ENCODE measurements around the gene MAP6. TPM values are rescaled to one million over a fixed set of nuclear protein-coding genes. Genes with fewer than 3 reads are reported as not detected.
A peak's percentile ranks its signal among the peaks of the same experiment; 100 is the strongest.

MAP6 gene
- total and polyA plus RNA-seq, 2 experiments from 2014 or later, result 0.31 to 1.2 TPM

GRCh38 chr11:75562836-75563484 lies 105.9 kb downstream of the MAP6 start:
- ATAC-seq, result peak; percentile 67

GRCh38 chr11:75562048-75562835 lies 106.6 kb downstream of the MAP6 start, which contains the start of gene SERPINH1:
TSS of gene SERPINH1 (plus strand) at chr11:75562253. CDS start at chr11:75566350, 4,097 bp downstream.
- peaks cover 69% of the 10 kb centered on the region for H3K4me1 Mint-ChIP-seq
- peaks cover 22% of the 10 kb centered on the region for H4K20me1 ChIP-seq (replicated peaks; ENCODE audit: insufficient read depth)
- peak within 1 kb of the TSS; percentile 86 for H3K4me2 ChIP-seq
- DNase-seq (ENCODE audit: low spot score), result peak; percentile 94
- H3K9me3 Mint-ChIP-seq, result no peaks in the 10 kb centered on the region
- peaks cover 66% of the 10 kb centered on the region for H3K4me1 ChIP-seq (ENCODE audit: insufficient read depth)
- no peak; the same call in 1 of the 2 replicates for TF ChIP-seq ETS1 (IDR thresholded peaks at IDR 0.05)
- peak; percentile 69 for TF ChIP-seq POLR2AphosphoS5 (IDR thresholded peaks at IDR 0.05; ENCODE audit: low read depth)
- TF ChIP-seq CREB1 (CRISPR knock-in tag; IDR thresholded peaks at IDR 0.05; ENCODE audit: low read depth), result peak; percentile 74
- peak within 1 kb of the TSS; percentile 98 for H3K4me3 ChIP-seq
- H3K36me3 ChIP-seq (ENCODE audit: insufficient read depth), result peaks cover 9% of the 10 kb centered on the region; the same call in 1 of the 2 replicates
- peak within 1 kb of the TSS; percentile 63; the same call in 1 of the 2 replicates for H2AFZ ChIP-seq
- ATAC-seq, result peak; percentile 64
- no peaks in the 10 kb centered on the region for H3K9me2 ChIP-seq (ENCODE audit: insufficient read depth)
- H3K36me3 Mint-ChIP-seq (ENCODE audit: low read depth), result peaks cover 44% of the 10 kb centered on the region
- peaks cover 40% of the 10 kb centered on the region for H3K27me3 Mint-ChIP-seq (ENCODE audit: insufficient read depth, low read depth, poor library complexity)
- H3K4me3 Mint-ChIP-seq, result peak within 1 kb of the TSS; percentile 97
- peaks cover 18% of the 10 kb centered on the region for H3F3A ChIP-seq (replicated peaks; ENCODE audit: low read depth)
- peaks cover 59% of the 10 kb centered on the region for H3K79me2 ChIP-seq (replicated peaks; ENCODE audit: insufficient read depth)
- H3K27me3 ChIP-seq (ENCODE audit: insufficient read depth), result no peaks in the 10 kb centered on the region
- H3K27ac ChIP-seq (ENCODE audit: low read depth), result peak within 1 kb of the TSS; percentile 97
- peak within 1 kb of the TSS; percentile 99 for H3K27ac Mint-ChIP-seq

More at GRCh38 chr11:75562836-75563484, 105.9 kb downstream of the MAP6 start:
- peak; percentile 98 for DNase-seq (ENCODE audit: low spot score)
- Mint-ChIP-seq H3K4me3 (peak overlapping the region; percentile 97), H3K27me3 (ENCODE audit: insufficient read depth, low read depth, poor library complexity) (peaks cover 36% of the 10 kb centered on the region), H3K36me3 (ENCODE audit: low read depth) (peaks cover 51% of the 10 kb centered on the region), H3K4me1 (peaks cover 62% of the 10 kb centered on the region), H3K27ac (peak overlapping the region; percentile 99), H3K9me3 (no peaks in the 10 kb centered on the region)
- peaks cover 21% of the 10 kb centered on the region for H3F3A ChIP-seq (replicated peaks; ENCODE audit: low read depth)
- no peak overlapping the region for H2AFZ ChIP-seq
- H3K4me2 ChIP-seq, result peak overlapping the region; percentile 86
- TF ChIP-seq EZH2phosphoT487 (IDR thresholded peaks at IDR 0.05; ENCODE audit: unreplicated experiment), result no peak
- peak; percentile 13; the same call in 1 of the 2 replicates for TF ChIP-seq POLR2AphosphoS5 (IDR thresholded peaks at IDR 0.05; ENCODE audit: low read depth)
- TF ChIP-seq ETS1 (IDR thresholded peaks at IDR 0.05), result no peak
- peaks cover 59% of the 10 kb centered on the region for H3K4me1 ChIP-seq (ENCODE audit: insufficient read depth)
- H4K20me1 ChIP-seq (replicated peaks; ENCODE audit: insufficient read depth), result peaks cover 27% of the 10 kb centered on the region
- peak overlapping the region; percentile 98 for H3K4me3 ChIP-seq
- H3K27ac ChIP-seq (ENCODE audit: low read depth), result peak overlapping the region; percentile 97
- peaks cover 14% of the 10 kb centered on the region; the same call in 1 of the 2 replicates for H3K36me3 ChIP-seq (ENCODE audit: insufficient read depth)
- H3K79me2 ChIP-seq (replicated peaks; ENCODE audit: insufficient read depth), result peaks cover 66% of the 10 kb centered on the region
- no peaks in the 10 kb centered on the region for H3K9me2 ChIP-seq (ENCODE audit: insufficient read depth)
- no peaks in the 10 kb centered on the region for H3K27me3 ChIP-seq (ENCODE audit: insufficient read depth)
